Common myeloid progenitor, CD34-positive (primary cell): ENCODE measurements around the gene TTC28.
A peak's percentile ranks its signal among the peaks of the same experiment; 100 is the strongest.

Experiments used
- CTCF ChIA-PET: fragments of 350-600 bp; sonication (Branson Sonifier 250); formaldehyde crosslinking; loops from one replicate; lab custom pipeline; 2021; ENCODE audit warnings: antibody characterized with exemption; lab: Charles Lee
- POLR2A ChIA-PET: fragments of 350-600 bp; sonication (Branson Sonifier 250); formaldehyde crosslinking; loops from one replicate; lab custom pipeline; 2021; ENCODE audit warnings: antibody characterized with exemption; lab: Charles Lee
- DNase-seq, 3 donors: peaks; one replicate each; pipeline versions ENCODE4 v3.0.0 to v3.0.0-alpha.2; 2013
- H3K27ac ChIP-seq, 2 experiments: 1 replicate in 1 of 2; 2 replicates in 1 of 2; pipeline ENCODE4 v1.7.0; 2013; ENCODE audit warnings: inconsistent platforms in 2 of 2, low read length in 2 of 2, mild to moderate bottlenecking in 2 of 2, low read depth in 1 of 2, moderate library complexity in 1 of 2; ENCODE audit not compliant: severe bottlenecking in 2 of 2, insufficient read depth in 1 of 2, poor library complexity in 1 of 2
- H3K27me3 ChIP-seq, 5 experiments: replicated peaks in 2 of 5; 1 replicate in 3 of 5; 2 replicates in 2 of 5; pipeline versions ENCODE4 v1.6.1 to v1.7.0; 2013; ENCODE audit warnings: low read length in 4 of 5, mild to moderate bottlenecking in 2 of 5, moderate library complexity in 2 of 5, inconsistent platforms in 1 of 5; ENCODE audit not compliant: insufficient read depth in 5 of 5, control insufficient read depth in 4 of 5
- H3K36me3 ChIP-seq, 4 experiments: 1 replicate in 2 of 4; 2 replicates in 2 of 4; pipeline versions ENCODE4 v1.6.1 to v1.7.0; 2013; ENCODE audit warnings: low read length in 3 of 4, control low read depth in 1 of 4, mild to moderate bottlenecking in 1 of 4; ENCODE audit not compliant: control insufficient read depth in 4 of 4, insufficient read depth in 4 of 4
- H3K4me1 ChIP-seq, 4 experiments: 1 replicate in 3 of 4; 2 replicates in 1 of 4; pipeline versions ENCODE4 v1.6.1 to v1.7.1; 2013; ENCODE audit warnings: low read length in 3 of 4, mild to moderate bottlenecking in 3 of 4, control low read depth in 1 of 4, inconsistent platforms in 1 of 4, moderate library complexity in 1 of 4; ENCODE audit not compliant: control insufficient read depth in 4 of 4, insufficient read depth in 4 of 4; ENCODE audit errors: control extremely low read depth in 1 of 4
- H3K4me3 ChIP-seq, 7 experiments: 1 replicate in 4 of 7; 2 replicates in 3 of 7; pipeline versions ENCODE4 v1.5.1 to v1.7.0; 2013; ENCODE audit warnings: mild to moderate bottlenecking in 7 of 7, low read length in 6 of 7, moderate library complexity in 6 of 7, inconsistent platforms in 2 of 7, low read depth in 2 of 7, control low read depth in 1 of 7; ENCODE audit not compliant: insufficient read depth in 4 of 7, control insufficient read depth in 1 of 7; ENCODE audit errors: extremely low read depth in 1 of 7
- H3K9me3 ChIP-seq, 5 experiments: 1 replicate in 4 of 5; 2 replicates in 1 of 5; pipeline versions ENCODE4 v1.6.1 to v1.7.1; 2013; ENCODE audit warnings: low read length in 4 of 5, mild to moderate bottlenecking in 2 of 5, inconsistent platforms in 1 of 5, low read depth in 1 of 5, moderate library complexity in 1 of 5; ENCODE audit not compliant: control insufficient read depth in 4 of 5, insufficient read depth in 2 of 5; ENCODE audit errors: control extremely low read depth in 1 of 5
- WGBS: methylation state at CpG from one replicate; pipeline ENCODE4 v1.1.5; 2013; ENCODE audit not compliant: insufficient coverage; 5-methylcytosine and 5-hydroxymethylcytosine counted together

The TTC28 gene

DNA sequence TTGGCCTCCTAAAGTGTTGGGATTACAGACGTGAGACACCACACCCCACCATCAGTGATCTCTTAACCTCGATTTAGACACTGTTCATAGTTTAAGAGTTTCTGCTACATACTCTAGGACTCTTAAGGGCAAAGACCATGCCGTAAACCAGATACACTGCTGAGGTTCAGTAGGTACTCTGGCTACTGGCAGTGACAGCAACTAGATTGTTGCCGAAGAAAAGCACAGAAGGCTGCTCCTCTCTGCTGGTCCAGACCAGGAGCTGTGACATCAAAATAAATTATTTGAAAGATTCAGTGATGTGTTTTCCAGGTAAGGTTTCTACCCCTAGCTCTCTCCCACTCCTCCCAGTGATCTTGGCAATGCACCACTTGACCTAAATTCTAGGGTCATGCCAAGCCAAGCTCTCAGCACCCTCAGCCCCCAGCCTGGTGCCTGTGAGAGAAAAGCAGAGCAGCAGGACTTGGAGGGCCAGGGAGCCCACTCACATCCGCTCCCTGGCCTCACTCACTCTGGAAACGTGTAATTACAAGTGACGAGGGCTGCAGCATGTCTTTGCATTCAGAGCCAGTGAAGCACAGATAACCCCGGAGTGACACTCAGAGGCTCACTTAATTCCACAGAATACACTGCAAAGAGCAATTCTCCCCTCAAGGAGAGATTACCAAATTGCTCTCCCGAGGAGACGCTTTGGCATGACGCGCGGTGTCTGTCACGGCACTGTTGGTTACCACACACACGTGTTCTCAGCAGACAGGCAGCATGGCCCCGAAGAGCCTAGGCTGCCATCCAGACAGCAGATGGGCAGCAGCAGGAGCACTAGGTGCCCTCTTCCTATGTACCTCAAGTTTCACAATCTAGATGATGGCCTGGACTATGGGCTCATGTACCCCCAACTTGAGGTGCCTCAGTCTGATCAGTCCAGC, 663.7 kb downstream of the TTC28 start:
- Histone ChIP-seq H3K4me1 (peaks cover 0 to 18% (median 17%) of the 10 kb centered on the region in 4 experiments), H3K27me3 (no peaks in the 10 kb centered on the region), H3K4me3 (no peak overlapping the region), H3K36me3 (no peaks in the 10 kb centered on the region), H3K27ac (no peak overlapping the region), H3K9me3 (no peaks in the 10 kb centered on the region)
- ChIA-PET CTCF (interaction anchor here (3.2 kb wide), 1 partner anchor 129 kb away, joined by 13 read pairs; no protein-coding TSS in a partner anchor), POLR2A (no interaction called here)
- 97% methylated on average over 12 of the region's 16 CpGs for WGBS
- DNase-seq: no peak

DNA sequence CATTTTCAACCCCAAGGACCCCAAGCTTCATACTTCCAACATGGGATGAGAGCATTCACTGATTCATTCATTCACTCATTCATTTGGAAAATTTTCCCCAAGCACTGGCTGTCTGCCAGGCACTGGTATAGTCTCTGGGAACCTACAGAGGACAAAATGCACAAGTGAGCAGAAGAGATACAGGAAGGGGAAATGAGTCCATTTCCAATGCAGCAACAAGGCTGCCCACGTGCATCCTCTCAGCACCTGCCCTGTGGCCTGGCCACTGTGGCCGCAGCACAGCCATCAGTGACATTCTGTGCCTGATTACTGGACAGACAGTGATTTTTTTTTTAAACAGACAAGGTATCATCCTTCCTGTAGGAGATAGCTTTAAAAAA, 664.6 kb downstream of the TTC28 start:
- no peaks in the 10 kb centered on the region for H3K9me3 ChIP-seq
- no peak for DNase-seq
- WGBS: 69% methylated on average over 2 of the region's 2 CpGs
- CTCF ChIA-PET: interaction anchor here (1.2 to 3.2 kb wide), 3 partner anchors 116 to 128 kb away, joined by 3 to 13 read pairs (median 3); no protein-coding TSS in a partner anchor
- no peaks in the 10 kb centered on the region for H3K27me3 ChIP-seq
- peaks cover 0 to 17% (median 15%) of the 10 kb centered on the region in 4 experiments for H3K4me1 ChIP-seq
- H3K36me3 ChIP-seq: no peaks in the 10 kb centered on the region
- POLR2A ChIA-PET: no interaction called here
- no peak overlapping the region for H3K4me3 ChIP-seq
- no peak overlapping the region for H3K27ac ChIP-seq

GRCh38 chr22:28014211-28015045, 665.2 kb downstream of the TTC28 start:
- POLR2A ChIA-PET: interaction anchor here (0.6 kb wide), 1 partner anchor 588 kb away, joined by 4 read pairs; no protein-coding TSS in a partner anchor
- Histone ChIP-seq H3K27ac (no peak overlapping the region), H3K36me3 (no peaks in the 10 kb centered on the region), H3K4me3 (no peak overlapping the region), H3K9me3 (no peaks in the 10 kb centered on the region), H3K4me1 (peaks cover 0 to 12% (median 11%) of the 10 kb centered on the region in 4 experiments), H3K27me3 (no peaks in the 10 kb centered on the region)
- CTCF ChIA-PET: interaction anchor here (1.2 to 3.2 kb wide), 3 partner anchors 115 to 128 kb away, joined by 3 to 13 read pairs (median 3); no protein-coding TSS in a partner anchor
- no peak for DNase-seq
- 97% methylated on average over 15 of the region's 18 CpGs for WGBS

DNA sequence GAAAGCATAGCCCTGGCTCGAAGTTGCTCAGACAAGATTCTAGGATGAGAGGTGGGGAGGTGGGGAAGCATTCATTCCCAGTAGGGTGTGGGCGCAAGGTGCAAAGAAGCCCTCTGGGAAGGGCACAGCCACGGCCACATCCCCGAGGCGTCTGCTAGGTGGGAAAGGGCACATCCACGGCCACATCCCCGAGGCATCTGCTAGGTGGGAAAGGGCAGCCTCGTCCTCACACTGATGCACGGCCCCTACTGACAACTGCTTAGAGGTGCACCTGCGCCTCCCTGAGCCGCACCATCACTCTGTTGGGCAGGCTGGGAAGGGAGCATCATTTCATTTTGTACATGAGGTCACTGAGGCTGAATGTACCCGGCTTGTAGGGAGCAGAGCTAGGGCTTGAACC, 666.0 kb downstream of the TTC28 start:
- ChIA-PET CTCF (interaction anchor here (1.6 kb wide), 1 partner anchor 125 kb away, joined by 3 read pairs; no protein-coding TSS in a partner anchor), POLR2A (no interaction called here)
- H3K36me3 ChIP-seq: no peaks in the 10 kb centered on the region
- H3K27me3 ChIP-seq: no peaks in the 10 kb centered on the region
- H3K9me3 ChIP-seq: no peaks in the 10 kb centered on the region
- H3K27ac ChIP-seq: no peak overlapping the region
- H3K4me3 ChIP-seq: no peak overlapping the region
- 98% methylated on average over 12 of the region's 12 CpGs for WGBS
- H3K4me1 ChIP-seq: peaks cover 0 to 5% (median 3%) of the 10 kb centered on the region in 4 experiments
- DNase-seq: no peak

DNA sequence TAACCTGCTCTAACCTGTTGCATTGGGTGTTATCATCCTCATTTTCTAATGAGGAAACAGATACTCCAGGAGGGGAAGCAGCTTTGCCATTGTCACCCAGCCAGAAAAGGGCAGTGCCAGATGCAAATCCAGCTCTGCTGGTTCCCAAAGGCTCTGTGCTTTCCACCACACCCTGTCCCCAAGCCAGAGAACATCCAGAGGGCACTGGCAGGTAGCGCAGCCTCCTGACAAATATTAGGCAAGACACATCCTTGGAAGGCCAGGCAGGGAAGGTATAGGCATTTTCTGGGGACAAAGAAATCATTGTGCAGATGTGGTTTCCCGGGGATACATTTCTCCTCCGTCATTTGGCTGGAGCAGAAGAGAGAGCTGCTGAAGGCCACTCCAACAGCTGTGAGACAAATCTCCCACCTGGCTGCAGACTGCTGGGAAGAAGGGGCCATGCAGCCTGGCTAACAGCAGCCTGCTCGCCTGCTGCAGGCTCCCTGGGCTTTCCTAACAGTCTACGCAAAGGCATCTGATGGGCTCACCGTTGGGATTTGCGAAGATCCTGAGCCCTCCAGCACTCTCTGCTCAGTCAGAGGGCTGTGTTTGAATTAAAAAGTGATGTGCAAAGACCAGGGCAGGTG, 666.7 kb downstream of the TTC28 start:
- 96% methylated on average over 6 of the region's 7 CpGs for WGBS
- H3K27me3 ChIP-seq: no peaks in the 10 kb centered on the region
- ChIA-PET CTCF (interaction anchor here (1.3 to 4.2 kb wide), 2 partner anchors 100 to 126 kb away, joined by 3 to 41 read pairs; no protein-coding TSS in a partner anchor), POLR2A (no interaction called here)
- no peaks in the 10 kb centered on the region for H3K9me3 ChIP-seq
- DNase-seq: no peak
- H3K4me3 ChIP-seq: no peak overlapping the region
- H3K4me1 ChIP-seq: no peaks in the 10 kb centered on the region
- H3K27ac ChIP-seq: no peak overlapping the region
- H3K36me3 ChIP-seq: no peaks in the 10 kb centered on the region

DNA sequence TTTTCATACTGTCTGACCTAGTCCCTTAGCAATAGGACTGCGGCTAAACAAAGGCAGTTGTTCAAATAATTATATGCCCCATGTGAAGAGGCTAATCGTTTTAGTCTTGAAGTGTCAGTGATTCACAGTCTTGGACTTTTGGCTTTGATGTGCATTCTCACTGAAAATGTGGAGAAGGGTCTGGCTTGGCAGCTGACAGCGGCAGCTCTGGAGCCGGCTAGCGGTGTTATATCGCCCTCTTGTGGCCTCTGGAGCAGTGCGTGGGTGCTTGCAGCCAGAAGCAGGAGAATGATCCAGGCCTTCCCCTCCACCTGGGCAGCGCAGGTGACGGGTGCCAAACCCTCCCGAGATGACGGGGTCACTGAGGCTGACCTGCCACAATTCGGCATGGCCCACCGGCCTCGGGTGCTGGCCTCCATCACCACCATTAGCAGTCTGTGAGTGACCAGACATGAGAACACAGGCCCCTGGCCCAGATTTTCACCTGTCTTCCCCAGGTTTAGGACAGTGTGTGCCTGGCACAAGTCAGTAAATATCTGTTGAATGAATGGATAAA, 670.3 kb downstream of the TTC28 start:
- POLR2A ChIA-PET: no interaction called here
- H3K4me3 ChIP-seq: no peak overlapping the region
- H3K4me1 ChIP-seq: no peaks in the 10 kb centered on the region
- no peak overlapping the region for H3K27ac ChIP-seq
- H3K9me3 ChIP-seq: no peaks in the 10 kb centered on the region
- CTCF ChIA-PET: interaction anchor here (0.9 to 4.2 kb wide), 6 partner anchors 9 to 128 kb away, joined by 3 to 41 read pairs (median 4); no protein-coding TSS in a partner anchor
- 25% methylated on average over 13 of the region's 14 CpGs for WGBS
- H3K36me3 ChIP-seq: no peaks in the 10 kb centered on the region
- no peaks in the 10 kb centered on the region for H3K27me3 ChIP-seq
- peak; percentile 66 to 84 (median 76) for DNase-seq
